Nephron (organoid): ENCODE data around the gene TECPR2.

Experiments used
- H3K27ac Mint-ChIP-seq, 3 experiments: 2 replicates each; pipeline ENCODE4 v1.8.0; 2020; ENCODE audit warnings: mixed read lengths in 3 of 3, mild to moderate bottlenecking in 2 of 3, moderate library complexity in 1 of 3
- H3K27me3 Mint-ChIP-seq: 2 replicates; pipeline ENCODE4 v1.8.0; 2021; ENCODE audit warnings: low read depth, mild to moderate bottlenecking, moderate library complexity, mixed read lengths
- H3K36me3 Mint-ChIP-seq: 2 replicates; pipeline ENCODE4 v1.8.0; 2020; ENCODE audit warnings: low read depth, mixed read lengths
- H3K4me1 Mint-ChIP-seq: 2 replicates; pipeline ENCODE4 v1.8.0; 2020; ENCODE audit warnings: mixed read lengths
- H3K4me3 Mint-ChIP-seq, 3 experiments: 2 replicates each; pipeline ENCODE4 v1.8.0; 2020; ENCODE audit warnings: mild to moderate bottlenecking in 3 of 3, mixed read lengths in 3 of 3, moderate library complexity in 2 of 3
- H3K9me3 Mint-ChIP-seq: 2 replicates; pipeline ENCODE4 v1.8.0; 2020; ENCODE audit warnings: mixed read lengths
- TF ChIP-seq, protein P1 (sequence below), 3 experiments: fragments of 200-600 bp; sonication (generic); IDR thresholded peaks; one replicate each; pipeline ENCODE4 v1.5.0; 2021; ENCODE audit warnings: antibody characterized with exemption in 3 of 3; ENCODE audit not compliant: unreplicated experiment in 3 of 3

The TECPR2 gene

DNA sequence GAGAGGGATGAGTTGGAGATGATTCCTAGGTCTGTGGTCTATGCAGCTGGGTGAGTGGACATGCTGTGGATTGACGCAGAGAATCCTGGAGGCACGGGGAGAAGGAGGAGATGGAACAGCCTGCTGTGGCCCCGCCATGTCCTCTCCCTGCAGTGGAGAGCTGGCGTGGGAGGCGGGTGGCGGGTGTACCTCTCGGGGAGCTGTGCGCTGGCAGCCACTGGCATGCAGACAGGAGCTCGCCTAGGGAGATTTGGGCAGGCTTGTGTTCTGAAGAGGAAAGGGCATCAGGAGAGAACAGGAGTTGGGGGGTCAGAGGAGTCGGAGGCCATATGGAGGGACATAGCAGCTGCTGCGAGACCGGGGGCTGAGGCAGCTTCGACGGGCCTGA lies 56.1 kb downstream of the TECPR2 start:
- Mint-ChIP-seq H3K27me3 (no peaks in the 10 kb centered on the region), H3K4me1 (peaks cover 5% of the 10 kb centered on the region), H3K36me3 (peaks cover 28% of the 10 kb centered on the region), H3K27ac (peak overlapping the region in 1 of 3 experiments; percentile 18), H3K4me3 (no peak overlapping the region), H3K9me3 (no peaks in the 10 kb centered on the region)
- TF ChIP-seq, protein P1, sequence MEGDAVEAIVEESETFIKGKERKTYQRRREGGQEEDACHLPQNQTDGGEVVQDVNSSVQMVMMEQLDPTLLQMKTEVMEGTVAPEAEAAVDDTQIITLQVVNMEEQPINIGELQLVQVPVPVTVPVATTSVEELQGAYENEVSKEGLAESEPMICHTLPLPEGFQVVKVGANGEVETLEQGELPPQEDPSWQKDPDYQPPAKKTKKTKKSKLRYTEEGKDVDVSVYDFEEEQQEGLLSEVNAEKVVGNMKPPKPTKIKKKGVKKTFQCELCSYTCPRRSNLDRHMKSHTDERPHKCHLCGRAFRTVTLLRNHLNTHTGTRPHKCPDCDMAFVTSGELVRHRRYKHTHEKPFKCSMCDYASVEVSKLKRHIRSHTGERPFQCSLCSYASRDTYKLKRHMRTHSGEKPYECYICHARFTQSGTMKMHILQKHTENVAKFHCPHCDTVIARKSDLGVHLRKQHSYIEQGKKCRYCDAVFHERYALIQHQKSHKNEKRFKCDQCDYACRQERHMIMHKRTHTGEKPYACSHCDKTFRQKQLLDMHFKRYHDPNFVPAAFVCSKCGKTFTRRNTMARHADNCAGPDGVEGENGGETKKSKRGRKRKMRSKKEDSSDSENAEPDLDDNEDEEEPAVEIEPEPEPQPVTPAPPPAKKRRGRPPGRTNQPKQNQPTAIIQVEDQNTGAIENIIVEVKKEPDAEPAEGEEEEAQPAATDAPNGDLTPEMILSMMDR (IDR thresholded peaks at IDR 0.05; ENCODE audit: unreplicated experiment in 3 of 3), result no peak

DNA sequence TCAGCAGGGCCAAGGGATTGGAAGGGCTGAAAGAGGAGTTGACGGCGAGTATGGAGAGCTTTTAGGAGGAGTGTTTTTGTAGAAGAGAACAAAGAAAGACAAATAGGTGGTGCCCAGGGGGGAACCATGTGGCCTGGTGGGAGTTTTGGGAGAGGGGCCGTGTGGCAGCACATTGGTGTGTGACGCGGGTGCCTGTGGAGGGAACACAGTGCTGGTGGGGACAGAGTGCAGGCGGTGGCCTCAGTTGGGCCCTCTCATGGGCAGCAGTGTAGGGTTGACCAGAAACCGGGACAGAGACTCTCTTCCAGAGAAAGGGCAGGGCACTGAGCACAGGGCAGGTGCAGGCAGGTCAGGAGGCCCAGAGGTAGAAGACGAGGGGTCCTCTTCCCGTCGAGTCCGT lies 56.5 kb downstream of the TECPR2 start:
- Mint-ChIP-seq H3K36me3 (peaks cover 28% of the 10 kb centered on the region), H3K4me3 (no peak overlapping the region), H3K27ac (peak overlapping the region in 1 of 3 experiments; percentile 18), H3K27me3 (no peaks in the 10 kb centered on the region), H3K4me1 (peaks cover 5% of the 10 kb centered on the region), H3K9me3 (no peaks in the 10 kb centered on the region)
- TF ChIP-seq, protein P1 (IDR thresholded peaks at IDR 0.05; ENCODE audit: unreplicated experiment in 3 of 3), result no peak

DNA sequence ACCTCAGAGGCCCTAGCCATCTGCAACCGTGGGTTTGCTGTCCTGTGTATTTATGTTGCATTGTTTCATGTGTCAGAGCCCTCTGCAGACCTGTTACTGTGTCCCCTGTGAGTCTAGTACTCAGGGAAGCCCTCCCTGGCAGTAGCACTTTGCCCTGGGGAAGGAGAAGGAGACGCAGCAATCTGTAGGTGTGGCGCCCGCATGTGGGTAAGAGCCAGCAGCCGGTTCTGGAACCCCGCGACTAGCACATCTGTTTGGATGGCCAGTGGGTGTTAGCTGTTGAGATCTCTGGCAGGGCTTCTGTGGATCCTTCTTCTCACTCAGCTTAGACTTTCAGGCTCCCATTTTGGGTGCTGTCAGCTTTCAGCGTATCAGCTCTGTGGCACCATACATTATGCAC lies 57.0 kb downstream of the TECPR2 start:
- peaks cover 32% of the 10 kb centered on the region for H3K36me3 Mint-ChIP-seq

DNA sequence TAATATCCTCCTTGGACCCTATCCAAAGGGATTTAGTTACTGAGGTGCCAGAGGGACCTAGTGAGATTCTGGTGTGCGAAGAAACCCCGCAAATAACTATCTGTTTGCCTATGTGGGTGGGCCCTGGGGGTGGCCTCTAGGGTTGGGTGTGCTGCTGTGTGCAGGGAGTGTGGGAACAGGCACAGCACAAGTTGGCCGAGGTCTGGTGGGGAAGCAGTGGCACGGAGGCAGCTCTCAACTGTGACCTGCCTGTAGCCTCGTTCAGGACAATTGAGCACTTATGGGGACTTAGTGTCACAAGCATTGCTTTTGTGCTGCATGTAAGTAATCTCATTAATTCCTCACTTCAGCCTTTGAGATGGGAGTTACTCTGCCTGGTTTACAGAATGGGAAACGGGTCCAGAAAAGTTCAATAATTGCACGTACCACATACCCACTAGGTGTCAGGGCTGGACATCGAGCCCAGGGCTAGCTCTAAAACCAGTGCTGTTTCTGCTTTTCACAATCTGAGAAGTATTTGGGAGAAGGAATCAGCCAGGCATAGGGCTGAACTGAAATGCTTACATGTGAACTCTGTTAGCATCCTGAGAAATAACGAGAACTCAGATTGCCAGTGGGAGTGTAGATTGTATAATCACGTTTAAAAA lies 58.8 kb downstream of the TECPR2 start:
- H3K4me3 Mint-ChIP-seq, result no peak overlapping the region
- no peaks in the 10 kb centered on the region for H3K9me3 Mint-ChIP-seq
- peaks cover 5% of the 10 kb centered on the region for H3K4me1 Mint-ChIP-seq

More for the DNA sequence above, 57.0 kb downstream of the TECPR2 start:
- no peak overlapping the region for H3K27ac Mint-ChIP-seq
- peaks cover 5% of the 10 kb centered on the region for H3K4me1 Mint-ChIP-seq
- TF ChIP-seq, protein P1 (IDR thresholded peaks at IDR 0.05; ENCODE audit: unreplicated experiment in 3 of 3), result no peak
- no peaks in the 10 kb centered on the region for H3K27me3 Mint-ChIP-seq
- H3K4me3 Mint-ChIP-seq, result no peak overlapping the region
- H3K9me3 Mint-ChIP-seq, result no peaks in the 10 kb centered on the region

DNA sequence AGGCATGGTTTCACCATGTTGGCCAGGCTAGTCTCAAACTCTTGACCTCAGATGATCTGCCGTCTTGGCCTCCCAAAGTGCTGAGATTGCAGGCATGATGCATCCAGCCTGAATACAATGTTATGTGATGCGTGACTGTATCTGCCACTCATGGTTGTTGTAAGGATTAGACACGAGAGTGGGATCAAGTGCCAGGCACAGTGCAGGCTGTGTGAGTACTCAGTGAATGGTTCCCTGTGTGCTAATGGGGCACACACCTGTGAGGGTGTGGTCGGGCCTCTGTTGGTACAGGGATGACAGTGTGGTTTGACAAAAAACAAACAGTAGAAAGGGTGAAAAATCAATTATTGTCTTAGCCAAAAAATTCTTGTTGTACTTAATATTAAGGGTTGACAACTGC lies 61.8 kb downstream of the TECPR2 start:
- Mint-ChIP-seq H3K27ac (no peak overlapping the region), H3K27me3 (no peaks in the 10 kb centered on the region), H3K4me1 (no peaks in the 10 kb centered on the region), H3K9me3 (no peaks in the 10 kb centered on the region), H3K4me3 (no peak overlapping the region), H3K36me3 (peaks cover 47% of the 10 kb centered on the region)
- TF ChIP-seq, protein P1 (IDR thresholded peaks at IDR 0.05; ENCODE audit: unreplicated experiment in 3 of 3), result no peak

More for the DNA sequence above, 58.8 kb downstream of the TECPR2 start:
- peak overlapping the region in 1 of 3 experiments; percentile 32 for H3K27ac Mint-ChIP-seq
- peaks cover 35% of the 10 kb centered on the region for H3K36me3 Mint-ChIP-seq
- TF ChIP-seq, protein P1 (IDR thresholded peaks at IDR 0.05; ENCODE audit: unreplicated experiment in 3 of 3), result no peak
- no peaks in the 10 kb centered on the region for H3K27me3 Mint-ChIP-seq

DNA sequence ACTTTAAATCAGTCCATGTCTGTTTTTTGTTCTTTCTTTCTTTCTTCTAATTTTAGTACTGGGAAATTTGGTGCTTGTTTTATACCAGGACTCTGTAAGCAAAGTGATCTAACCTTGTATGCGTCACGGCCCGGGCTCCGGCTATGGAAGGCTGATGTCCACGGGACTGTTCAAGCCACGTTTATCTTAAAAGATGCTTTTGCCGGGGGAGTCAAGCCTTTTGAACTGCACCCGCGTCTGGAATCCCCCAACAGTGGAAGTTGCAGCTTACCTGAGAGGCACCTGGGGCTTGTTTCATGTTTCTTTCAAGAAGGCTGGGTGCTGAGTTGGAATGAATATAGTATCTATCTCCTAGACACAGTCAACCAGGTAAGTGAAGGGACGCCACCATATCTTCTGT lies 62.2 kb downstream of the TECPR2 start:
- Mint-ChIP-seq H3K27ac (no peak overlapping the region), H3K9me3 (no peaks in the 10 kb centered on the region), H3K4me1 (no peaks in the 10 kb centered on the region), H3K27me3 (no peaks in the 10 kb centered on the region), H3K36me3 (peaks cover 47% of the 10 kb centered on the region), H3K4me3 (no peak overlapping the region)
- TF ChIP-seq, protein P1 (IDR thresholded peaks at IDR 0.05; ENCODE audit: unreplicated experiment in 3 of 3), result no peak
